ENCODE data around the gene RNF113A.
"Not testable (repeated sequence)": the region's sequence is repeated elsewhere in the genome, so short reads cannot be mapped to it uniquely, and the experiment has no call there.

RNF113A gene

DNA sequence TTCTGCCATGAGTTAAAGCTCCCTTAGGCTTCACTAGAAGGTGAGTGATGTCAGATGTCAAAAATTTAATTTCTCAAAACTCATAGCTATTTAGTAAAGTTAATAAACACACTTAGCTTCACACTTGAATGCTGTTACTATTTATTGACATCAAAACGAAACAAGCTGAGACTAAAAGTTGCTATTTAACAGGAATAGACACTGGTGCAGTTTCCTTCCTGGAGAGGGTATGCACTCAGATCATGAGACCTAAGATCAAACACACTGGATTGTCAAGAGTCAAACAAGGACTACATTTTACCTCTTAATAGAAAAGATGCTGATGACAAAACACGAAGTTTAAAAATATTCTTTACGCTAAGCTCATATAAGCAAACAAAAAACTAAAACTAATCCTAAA, 37.6 kb downstream of the RNF113A start:
- CTCF ChIA-PET, result no interaction called here

DNA sequence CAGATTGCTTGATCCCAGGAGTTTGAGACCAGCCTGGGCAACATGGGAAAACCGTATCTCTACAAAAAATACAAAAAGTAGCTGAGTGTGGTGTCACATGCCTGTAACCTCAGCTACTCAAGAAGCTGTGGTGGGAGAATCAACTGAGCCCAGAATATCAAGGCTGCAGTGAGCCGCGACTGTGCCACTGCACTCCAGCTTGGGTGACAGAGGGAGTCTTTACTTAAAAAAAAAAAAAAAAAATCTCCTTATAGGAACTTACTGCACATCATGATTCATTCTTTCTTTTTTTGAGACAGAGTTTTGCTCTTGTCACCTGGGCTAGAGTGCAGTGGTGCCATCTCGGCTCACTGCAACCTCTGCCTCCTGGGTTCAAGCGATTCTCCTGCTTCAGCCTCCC, 43.1 kb downstream of the RNF113A start:
- no peak for DNase-seq (ENCODE audit: low spot score)
- TF ChIP-seq, protein P1, sequence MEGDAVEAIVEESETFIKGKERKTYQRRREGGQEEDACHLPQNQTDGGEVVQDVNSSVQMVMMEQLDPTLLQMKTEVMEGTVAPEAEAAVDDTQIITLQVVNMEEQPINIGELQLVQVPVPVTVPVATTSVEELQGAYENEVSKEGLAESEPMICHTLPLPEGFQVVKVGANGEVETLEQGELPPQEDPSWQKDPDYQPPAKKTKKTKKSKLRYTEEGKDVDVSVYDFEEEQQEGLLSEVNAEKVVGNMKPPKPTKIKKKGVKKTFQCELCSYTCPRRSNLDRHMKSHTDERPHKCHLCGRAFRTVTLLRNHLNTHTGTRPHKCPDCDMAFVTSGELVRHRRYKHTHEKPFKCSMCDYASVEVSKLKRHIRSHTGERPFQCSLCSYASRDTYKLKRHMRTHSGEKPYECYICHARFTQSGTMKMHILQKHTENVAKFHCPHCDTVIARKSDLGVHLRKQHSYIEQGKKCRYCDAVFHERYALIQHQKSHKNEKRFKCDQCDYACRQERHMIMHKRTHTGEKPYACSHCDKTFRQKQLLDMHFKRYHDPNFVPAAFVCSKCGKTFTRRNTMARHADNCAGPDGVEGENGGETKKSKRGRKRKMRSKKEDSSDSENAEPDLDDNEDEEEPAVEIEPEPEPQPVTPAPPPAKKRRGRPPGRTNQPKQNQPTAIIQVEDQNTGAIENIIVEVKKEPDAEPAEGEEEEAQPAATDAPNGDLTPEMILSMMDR (conservative IDR thresholded peaks at IDR 0.05; ENCODE audit: low read depth), result no peak
- CTCF ChIA-PET, result no interaction called here
- POLR2A ChIA-PET (ENCODE audit: low non-redundant PET), result no interaction called here
- H3K27ac ChIP-seq, result no peak overlapping the region

More for the DNA sequence above, 37.6 kb downstream of the RNF113A start:
- no peak for DNase-seq (ENCODE audit: low spot score)
- POLR2A ChIA-PET (ENCODE audit: low non-redundant PET), result interaction anchor here (0.6 kb wide), 1 partner anchor 14 kb away, joined by 3 read pairs; no protein-coding TSS in a partner anchor
- H3K27ac ChIP-seq, result no peak overlapping the region
- TF ChIP-seq, protein P1 (conservative IDR thresholded peaks at IDR 0.05; ENCODE audit: low read depth), result no peak

DNA sequence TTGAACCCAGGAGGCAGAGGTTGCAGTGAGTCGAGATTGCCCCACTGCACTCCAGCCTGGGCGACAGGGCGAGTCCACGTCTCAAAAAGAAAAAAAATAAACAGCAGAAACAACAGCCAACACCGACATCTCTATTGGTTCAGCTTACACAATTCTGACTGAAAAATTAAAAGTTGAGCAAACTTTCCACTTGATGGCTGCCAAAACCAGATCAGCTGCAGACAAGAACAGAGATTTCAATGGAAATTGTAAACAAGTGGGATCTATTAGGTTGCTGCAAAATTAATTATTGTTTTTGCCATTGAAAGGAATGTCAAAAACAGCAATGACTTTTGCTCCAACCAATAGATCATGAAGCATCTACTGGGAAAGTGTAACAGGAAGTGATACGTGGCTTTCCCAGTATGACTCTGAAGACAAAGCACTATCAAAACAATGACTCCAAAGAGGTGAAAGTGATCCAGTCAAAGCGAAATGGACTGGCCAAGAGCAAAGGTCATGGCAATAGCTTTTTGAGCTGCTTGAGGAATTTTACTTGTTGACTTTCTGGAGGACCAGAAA, 45.1 kb downstream of the RNF113A start:
- TF ChIP-seq, protein P1 (conservative IDR thresholded peaks at IDR 0.05; ENCODE audit: low read depth), result no peak
- no peak for DNase-seq (ENCODE audit: low spot score)
- POLR2A ChIA-PET (ENCODE audit: low non-redundant PET), result no interaction called here
- no peak overlapping the region for H3K27ac ChIP-seq
- CTCF ChIA-PET, result no interaction called here

DNA sequence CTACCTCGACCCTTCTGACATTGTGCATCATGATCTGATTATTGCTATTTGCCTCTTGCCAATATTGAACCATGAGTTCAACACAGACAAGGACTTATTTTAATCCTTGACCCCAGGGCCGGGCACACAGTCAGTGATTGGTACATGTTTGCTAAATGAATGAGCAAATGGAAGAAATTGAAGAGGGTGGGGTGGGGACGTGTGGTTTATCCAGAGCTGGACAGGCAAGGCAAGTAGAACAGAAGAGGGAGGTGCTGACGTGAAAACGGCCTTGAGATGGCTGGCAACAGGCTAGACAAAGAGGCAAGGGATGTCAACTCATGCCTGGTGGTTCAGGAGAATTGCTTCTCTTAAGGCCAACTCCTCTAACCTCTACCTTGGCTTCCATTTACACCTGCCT, 47.3 kb downstream of the RNF113A start:
- CTCF ChIA-PET; DNase-seq (ENCODE audit: low spot score); H3K27ac ChIP-seq; POLR2A ChIA-PET (ENCODE audit: low non-redundant PET): not testable (repeated sequence)

DNA sequence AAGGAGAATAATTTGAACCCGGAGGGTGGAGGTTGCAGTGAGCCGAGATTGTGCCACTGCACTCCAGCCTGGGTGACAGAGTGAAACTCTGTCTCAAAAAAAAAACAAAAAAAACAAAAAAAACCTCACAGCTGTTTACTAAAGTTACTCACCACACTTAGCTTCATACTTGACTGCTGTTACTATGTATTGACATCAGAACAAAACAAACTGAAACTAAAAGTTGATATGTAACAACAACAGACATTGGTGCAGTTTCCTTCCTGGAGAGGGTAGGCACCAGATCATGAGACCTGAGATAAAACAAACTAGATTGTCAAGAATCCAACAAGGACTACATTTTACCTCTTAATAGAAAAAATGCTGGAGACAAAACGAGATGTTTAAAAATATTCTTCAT, 49.8 kb downstream of the RNF113A start:
- H3K27ac ChIP-seq; CTCF ChIA-PET; POLR2A ChIA-PET (ENCODE audit: low non-redundant PET); DNase-seq (ENCODE audit: low spot score): not testable (repeated sequence)
